DMS53 (cell line): Measurements from ENCODE around the gene MCC.

Source experiments
- DNase-seq: peaks from one replicate; lab custom pipeline; 2025; lab: John Stamatoyannopoulos, UW

The MCC gene

DNA sequence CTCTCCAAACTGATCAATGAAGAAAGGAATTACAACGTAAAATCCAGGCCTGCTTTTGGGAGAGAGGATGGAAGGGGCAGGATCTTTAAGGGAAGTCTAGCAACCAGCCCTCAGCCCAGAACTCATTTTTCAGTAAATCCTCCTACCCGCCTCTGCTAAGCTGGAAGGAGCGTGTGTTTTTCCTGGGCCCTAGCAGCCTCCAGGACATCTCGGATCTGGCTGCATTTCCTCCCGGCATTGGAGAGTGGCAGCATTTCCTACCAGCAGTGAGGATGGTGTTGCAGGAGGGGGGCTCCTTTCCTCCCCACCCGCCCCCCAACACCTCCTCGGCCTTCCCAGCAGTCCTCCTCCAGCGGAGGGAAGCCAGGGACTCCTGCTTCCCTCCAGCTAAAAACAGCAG is 457.1 kb downstream of the MCC start:
- DNase-seq, result no peak

DNA sequence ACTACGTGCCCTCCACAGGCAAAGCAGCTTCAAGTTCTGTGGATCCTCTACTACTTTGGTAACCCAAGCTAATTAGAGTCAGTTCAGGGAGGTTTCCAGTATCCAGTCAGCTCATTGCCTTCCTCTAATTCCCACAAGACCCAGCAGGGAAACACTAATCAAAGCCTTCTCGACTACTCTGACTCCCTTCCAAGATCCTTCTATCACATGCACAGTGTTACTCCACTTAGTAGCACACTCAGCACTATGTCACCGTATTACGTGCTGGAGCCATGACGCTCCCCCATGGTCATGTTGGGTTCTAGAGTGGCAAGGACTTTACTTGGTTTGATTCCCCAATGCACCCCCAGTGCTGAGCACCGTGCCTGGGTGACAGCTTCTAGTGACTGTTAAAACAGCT is 458.6 kb downstream of the MCC start:
- no peak for DNase-seq

DNA sequence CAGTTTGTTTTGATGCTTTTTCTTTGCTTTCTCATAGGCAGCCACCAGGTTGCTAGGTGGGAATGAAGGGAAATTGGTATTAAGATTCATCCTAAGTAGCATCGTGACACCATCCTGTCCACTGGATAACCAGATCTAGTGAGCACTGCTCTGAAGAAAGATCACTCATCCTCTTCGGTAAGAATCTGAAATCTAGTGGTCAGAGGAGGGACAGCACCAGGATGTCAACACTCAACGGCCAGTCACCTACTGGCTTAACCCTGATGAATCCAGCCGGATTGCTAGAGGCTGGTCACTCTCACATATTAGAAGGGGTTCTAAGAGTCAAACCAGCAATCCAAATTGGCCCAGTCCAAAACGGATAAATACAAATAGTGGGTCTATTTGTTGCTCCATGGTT is 460.8 kb downstream of the MCC start:
- DNase-seq, result no peak

DNA sequence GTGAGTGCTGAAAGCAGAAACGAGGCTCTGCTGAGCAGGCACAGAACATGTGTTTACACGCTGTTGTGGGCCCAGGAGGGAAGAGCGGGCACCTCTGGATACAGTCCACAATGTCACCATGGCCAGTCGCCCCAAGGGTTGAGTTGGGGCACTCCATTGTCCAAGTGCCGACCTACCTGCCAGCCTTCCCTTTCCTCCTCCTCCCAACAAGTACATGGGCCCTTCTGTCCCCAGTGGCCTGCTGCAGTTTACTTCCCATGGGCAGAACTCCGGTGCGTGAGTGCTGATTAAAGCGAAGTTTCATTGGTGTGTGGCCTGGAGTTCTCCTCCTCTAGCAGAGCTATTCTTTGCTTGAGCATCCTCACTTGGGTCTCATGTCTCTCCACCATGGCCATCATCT is 461.2 kb downstream of the MCC start:
- DNase-seq, result no peak

DNA sequence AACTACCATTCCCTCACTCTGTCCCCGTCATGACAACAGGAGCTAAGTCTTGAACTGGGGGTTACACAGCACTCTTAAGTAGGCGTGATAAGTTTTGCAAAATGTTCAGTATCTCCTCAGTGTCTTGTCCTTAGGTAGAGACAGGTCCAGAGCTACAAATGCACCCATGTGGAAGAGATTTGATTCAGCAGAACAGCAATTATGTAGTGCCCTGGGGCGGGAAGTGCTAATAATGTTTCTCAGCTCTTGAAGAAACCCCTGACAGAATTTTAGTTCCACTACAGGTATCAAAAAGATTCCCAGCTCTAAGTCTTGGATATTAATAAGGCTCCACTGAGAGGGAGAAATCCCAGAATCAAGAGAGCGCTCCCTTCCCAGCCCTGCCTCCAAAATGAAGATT is 462.0 kb downstream of the MCC start:
- no peak for DNase-seq

DNA sequence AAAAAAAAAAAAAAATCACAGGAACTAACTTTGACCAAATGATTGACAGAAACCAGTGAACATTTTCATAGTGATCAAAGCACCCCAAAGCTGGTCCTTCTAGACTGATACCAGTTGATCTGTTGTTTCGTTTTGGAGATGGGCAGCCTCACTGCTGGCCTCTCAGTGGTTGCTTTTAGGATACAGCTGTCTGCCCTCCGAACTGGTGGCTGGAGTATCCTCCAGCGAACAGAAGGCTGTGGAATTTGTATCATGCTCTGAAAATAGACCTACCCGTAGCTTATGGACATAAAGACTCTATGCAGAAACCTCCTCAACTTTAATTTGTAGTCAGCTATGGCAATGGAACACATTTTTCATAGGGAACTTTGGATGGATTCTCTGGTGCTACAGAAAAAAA is 462.7 kb downstream of the MCC start:
- no peak for DNase-seq

DNA sequence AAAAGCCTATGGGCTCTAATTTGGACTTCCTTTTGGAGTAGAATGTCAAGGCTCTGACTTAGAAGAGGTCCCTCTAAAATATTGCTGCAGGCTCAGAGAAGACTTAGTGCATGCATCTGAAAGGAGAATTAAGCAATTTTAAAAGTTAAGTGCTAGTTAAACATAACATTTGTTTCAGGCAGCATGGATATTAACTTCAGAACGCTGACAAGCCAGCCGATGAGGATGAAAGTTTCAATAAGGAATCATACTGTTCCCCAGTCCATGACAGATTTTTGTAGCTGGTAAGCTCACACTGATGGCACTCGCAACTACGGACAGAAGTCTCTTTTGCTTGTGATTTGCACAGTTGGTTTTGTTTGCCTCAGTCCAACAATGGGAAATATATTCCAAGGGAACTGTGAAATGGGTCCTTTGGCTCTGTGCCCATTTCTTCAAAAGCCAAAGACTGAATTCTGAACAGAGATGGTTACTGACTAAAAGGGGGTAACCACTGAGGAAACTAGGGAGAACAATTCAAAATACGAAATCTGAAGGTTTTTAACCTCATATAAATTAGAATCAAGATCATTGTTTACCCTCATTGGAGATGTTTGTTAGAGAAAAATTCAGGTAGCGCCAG is 464.1 kb downstream of the MCC start:
- DNase-seq, result no peak

DNA sequence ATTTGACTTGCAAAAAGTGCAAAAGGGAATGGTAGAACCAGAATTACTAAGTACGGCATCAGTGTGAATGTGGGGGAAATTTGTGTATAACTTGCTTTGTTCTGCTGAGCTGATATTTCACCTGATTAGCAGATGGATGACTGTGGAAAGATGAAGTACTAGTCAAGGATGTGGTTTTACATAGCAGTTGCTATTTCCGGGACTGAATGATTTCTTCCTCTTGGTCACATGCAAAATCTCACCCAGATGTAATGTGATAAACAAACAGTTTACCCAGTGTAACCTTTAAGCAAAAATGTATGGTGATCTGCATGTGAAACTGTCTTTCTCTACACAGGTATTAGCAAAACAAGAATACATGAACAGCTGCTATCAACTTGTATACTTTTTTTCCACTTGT is 465.6 kb downstream of the MCC start:
- DNase-seq, result no peak

DNA sequence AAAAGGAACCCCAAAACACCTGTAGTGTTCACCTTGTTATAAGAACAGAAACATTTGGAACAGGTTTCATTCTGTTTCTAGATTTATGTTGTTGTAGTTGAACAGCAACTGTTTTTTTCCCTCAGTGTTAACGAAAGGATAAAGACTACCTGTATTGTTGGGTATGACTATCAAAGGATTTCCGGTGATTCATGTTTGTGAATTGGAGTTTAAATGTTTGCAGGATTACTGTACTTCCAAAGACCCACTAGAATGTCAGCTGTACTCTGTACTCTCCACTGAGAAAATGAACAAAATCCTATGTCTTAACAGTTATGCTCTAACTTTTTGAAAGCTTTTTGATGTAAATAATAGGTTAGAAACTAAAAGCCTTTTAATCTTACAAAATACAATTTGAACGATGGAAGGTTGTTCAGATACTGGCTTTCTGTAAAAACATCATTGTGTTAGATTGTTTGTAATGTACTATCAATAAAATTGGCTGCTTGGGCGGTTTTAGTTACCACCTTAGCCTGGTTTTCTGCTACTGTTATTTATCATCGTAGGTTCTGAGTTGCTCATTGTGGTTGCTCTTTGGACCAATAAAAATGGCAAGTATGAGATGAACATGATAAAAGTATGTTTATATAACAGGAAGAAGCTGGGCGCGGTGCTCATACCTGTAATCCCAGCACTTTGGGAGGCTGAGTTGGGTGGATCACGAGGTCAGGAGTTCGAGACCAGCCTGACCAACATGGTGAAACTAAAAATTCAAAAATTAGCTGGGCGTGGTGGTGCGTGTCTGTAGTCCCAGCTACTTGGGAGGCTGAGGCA is 467.6 kb downstream of the MCC start:
- DNase-seq, result peak; percentile 54

DNA sequence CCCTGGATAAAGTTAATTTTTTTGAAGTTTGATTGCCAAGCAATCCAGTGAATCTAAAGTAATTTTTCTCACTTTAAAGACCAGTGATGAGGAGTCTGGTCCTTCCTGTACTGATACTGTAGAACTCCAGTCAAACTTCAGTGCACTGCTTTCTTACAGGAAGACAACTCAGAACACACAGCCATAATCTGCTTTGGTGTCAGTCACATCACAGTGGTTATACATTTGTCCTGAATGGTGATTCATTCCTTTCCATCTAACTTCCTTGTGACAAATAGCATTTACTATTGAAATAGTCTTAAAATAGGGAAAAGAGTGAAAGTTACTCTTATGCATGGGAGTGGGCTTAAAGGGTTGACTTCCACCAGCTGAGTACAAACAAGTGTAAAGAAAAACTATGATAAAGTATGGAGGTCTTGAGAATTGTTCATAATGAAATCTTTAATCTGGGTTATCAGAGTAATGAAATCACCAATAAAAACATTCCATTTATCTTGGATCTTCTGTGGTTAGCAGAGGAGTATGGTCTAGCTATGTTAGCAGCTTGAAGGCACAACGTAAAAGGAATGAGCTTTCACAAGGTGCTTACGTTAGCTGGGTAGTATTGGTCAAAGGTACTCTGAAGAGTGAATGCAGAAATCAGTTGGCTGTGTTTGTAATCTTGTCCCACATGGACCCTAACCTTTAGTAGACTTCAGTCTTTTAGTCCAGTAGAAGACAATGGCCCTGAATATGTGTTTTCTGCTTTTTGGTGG is 470.2 kb downstream of the MCC start:
- no peak for DNase-seq

DNA sequence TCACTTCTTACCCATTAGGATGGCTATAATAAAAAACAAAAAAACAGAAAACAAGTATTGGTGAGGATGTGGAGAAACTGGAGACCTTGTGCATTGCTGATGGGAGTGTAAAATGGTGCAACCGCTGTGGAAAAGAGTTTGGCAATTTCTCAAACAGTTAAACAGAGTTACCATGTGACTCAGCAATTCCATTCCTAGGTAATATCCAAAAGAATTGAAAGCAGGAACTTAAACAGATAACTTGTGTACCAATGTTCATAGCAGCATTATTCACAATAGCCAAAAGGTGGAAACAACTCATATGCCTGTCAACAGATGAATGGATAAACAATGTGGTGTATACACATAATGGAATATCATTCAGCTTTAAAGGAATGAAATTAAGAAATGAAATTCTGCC is 482.8 kb downstream of the MCC start:
- no peak for DNase-seq

DNA sequence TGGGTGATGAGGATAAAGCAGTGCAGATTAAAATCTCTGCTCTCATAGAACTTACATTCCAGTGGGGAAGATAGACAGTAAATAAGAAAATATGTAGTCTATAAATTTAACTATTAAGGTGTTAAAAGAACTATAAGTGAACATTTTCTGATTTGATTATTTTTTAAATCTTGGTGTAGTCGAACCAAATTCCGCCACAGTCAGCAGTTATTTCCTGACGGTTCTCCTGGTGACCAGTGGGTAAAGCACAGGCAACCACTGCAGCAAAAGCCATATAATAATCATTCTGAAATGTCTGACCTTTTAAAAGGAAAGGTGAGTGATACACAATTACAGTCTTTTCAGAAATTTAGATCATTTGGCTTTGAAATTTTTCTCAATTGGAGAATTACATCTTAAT is 484.5 kb downstream of the MCC start:
- no peak for DNase-seq

DNA sequence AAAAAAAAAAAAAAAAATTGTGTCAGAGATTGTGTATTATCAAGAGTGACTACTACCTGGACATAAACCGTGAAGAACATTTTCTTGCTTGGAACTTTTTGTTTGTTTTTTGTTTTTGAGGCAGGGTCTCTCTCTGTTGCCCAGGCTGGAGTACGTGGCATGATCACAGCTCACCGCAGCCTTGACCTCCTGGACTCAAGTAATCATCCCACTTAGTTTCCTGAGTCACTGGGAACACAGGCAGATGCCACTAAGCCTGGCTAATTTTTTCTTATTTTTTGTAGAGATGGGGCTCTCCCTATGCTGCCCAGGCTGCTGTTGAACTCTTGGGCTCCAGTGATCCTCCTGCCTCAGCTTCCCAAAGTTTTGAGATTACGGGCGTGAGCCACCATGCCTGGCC is 485.8 kb downstream of the MCC start:
- DNase-seq, result no peak

DNA sequence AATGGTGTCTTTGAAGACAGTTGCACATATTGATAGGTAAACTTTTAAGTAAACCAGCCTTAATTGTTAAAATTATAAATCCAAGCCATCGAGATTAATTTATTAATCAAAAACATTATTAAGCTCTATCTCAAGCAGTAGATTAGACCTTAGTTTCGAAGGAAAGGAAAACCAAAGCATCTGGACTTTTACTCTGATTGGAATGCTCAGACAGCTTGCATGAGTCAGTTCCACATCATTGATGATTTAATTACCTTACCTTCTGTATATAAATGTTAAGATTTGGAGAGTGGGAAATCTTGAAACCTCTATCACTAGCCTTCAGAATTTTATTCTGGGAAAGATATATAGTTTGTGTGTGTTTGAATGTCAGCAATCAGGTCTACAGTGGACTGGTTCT is 487.8 kb downstream of the MCC start:
- DNase-seq, result no peak

DNA sequence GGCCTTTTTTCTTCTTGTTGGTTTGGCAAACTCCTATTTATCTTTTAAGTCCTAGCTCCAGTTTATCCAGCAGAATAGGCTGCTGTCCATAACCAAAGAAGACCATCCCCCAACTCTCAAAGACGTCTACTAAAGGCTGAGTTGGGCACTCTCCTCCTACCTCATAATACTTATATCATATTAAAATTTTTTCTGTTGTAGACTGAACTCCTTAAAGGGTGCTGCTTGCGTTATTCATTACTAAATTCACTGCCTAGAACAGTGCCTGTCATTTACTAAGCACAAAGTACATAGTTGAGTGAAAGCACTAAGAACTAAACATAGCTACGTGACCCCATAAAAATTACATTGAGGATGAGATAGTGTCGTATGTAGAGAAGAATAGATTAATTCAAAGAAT is 490.0 kb downstream of the MCC start:
- no peak for DNase-seq

DNA sequence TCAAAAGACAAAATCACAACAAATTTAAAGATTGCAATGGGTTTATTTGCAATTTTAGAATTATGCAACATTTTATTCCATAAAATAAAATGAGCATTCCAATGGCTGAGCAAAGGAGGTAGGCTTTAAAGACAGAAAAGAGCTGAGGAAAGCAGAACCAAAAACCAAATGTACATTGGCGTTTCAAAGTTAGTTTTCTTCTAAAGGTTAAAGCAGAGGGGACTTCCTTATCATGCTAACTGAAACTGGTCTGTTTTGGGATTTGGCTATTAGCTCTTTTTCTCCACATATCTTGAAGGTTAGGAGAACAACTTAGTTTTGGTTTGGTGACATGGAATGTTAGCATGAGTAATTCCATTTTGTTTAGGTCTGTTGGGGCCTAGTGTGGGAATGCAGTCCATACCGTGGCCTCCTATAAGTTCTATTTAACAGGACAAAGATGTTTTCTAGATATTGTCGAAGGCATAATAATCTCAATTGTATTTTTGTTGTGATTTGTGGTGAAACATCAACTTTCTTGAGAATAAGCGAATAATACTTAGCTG is 491.4 kb downstream of the MCC start:
- no peak for DNase-seq

DNA sequence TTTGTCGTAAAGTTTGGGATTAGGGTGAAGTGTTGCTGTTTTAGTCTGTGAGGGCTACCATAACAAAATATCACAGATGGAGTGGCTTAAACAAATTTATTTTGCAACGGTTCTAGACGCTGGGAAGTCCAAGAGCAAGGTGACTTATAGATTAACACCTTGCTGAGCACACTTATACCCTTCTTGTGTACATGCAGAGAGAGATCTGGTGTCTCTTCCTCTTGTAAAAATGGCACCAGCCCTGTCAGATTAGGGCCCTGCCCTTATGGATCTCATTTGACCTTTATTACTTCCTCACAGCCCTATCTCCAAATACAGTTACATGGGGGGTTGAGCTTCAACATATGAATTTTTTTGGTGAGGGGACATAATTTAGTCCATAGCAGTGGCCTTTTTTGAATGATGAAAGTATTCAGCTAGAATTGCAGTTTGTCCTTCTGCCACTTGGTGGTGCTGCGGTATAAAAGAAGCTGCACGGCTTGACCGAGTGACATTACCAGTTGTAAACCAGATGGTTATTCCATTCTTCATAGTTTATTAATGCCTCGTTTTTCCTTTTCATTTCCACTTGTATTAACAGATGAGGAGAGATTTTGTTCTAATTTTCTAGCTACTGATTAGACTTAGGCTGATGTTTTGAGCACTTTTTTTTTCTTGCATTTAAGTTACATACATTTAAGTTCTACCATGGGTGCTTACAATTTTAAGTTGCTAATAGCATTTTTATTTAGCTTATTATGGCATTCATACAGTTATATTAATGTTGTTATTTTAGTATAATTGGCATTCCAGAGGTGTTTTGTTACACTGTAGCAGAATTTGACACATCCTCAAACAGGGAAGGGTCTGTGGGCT is 492.3 kb downstream of the MCC start:
- peak; percentile 79 for DNase-seq

DNA sequence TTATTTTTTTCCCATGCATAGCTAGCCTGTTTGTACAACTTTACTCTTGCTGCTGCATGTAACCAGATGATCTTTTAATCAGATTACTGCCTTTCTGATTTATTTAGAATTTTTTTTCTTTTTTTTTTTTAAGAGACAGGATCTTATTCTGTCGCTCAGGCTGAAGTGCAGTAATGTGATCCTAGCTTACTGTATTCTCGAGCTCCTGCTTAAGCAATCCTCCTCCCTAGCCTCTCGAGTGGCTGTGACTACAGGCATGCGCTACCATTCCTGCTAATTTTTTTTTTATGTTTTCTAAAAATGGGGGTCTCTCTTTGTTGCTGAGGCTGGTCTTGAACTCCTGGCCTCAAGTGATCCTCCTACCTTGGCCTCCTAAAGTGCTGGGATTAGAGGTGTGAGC is 502.0 kb downstream of the MCC start:
- no peak for DNase-seq

DNA sequence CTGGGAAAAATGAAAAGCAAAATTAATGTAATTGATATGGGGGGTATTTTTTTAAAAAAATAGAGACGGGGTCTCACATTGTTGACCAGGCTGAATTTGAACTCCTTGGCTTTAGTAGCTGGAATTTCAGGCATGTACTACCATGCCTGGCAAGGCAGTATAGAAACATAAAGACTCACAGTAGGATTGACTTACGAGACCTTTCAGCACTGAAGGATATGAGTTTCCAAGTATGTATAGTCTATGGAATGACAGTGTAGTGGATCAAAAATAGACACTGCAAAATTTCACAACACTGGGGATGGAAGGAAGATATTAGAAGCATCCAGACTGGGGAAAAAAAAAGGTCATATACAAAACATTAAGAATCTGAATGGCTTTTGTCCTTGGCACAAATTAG is 504.9 kb downstream of the MCC start:
- DNase-seq, result no peak

DNA sequence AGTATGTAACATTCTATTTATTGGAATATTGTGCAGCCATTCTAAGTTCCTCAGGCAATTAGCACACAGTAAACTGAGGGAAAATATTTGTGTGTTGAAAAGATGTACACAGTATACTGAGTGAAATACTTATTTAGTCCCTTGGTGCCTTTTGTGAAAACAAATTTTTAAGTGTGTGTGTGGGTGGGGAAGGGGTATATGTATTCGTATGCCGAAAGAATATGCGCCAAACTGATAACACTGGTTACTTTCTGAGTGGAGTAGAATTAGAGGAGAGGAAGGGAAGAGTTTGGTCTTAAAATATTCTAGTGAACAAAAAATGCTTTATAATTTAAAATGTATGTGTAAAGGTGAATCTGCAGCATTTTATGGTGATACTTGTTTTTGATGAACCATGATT is 508.5 kb downstream of the MCC start:
- no peak for DNase-seq

DNA sequence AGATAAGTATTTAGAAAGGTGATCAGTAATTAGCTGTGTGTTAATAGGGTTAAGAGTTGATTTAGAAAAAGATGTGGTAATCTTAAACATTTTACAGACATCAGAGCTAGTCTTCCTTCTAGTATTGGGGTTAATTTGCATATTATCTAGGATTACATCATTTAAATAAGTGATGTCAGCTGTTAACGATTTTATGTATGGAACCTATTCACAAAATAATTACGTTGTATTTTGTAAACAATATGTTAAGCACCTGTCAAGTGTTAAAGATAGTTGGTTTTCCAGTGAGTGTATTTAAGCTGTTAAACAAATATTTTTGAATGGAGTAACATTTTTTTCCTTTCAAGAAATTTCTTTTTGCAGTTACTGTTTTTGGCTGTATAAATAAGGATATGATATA is 509.4 kb downstream of the MCC start:
- peak; percentile 19 for DNase-seq

DNA sequence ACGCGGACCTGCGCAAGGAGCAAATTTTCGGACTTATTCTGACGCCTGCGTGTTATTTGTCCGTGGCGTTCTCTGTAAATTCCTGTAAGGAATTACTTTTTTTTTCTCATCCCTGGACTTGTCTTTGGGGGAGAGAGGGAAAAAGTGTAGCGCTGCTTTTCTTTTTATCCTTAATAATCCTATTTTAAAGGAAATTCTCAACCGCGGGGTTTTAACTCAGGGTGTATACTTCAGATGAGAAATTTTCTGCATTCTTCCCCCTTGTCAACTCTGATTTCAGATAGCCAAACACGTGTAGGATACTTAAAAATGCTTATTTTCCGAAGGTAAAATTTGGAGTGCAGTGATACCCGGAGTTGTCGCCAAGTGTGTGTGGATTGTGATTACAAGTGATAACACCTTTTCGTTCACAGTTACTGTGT is 510.8 kb downstream of the MCC start:
- peak; percentile 47 for DNase-seq
